ENCODE measurements around the gene REEP3.
"Not testable (repeated sequence)": the region's sequence is repeated elsewhere in the genome, so short reads cannot be mapped to it uniquely, and the experiment has no call there.

DNA sequence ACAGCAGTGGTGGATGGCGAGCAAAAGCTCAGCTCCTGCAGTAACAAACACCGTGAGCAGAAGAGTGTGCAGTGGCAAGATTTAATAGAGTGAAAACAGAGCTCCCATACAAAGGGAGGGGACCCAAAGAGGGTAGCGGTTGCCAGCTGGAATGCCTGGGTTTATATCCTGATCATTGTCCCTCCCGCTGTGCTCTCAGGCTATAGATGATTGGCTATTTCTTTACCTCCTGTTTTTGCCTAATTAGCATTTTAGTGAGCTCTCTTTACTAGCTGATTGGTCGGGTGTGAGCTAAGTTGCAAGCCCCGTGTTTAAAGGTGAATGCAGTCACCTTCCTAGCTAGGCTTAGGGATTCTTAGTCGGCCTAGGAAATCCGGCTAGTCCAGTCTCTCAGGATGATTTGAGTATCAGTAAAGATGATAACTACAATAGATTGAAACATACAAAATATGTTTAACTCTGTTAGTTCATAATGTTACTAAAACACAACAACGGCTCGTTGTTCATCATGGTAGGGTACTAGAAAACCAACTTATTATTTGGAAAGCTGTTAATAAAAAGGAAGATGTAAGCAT, 143.9 kb downstream of the REEP3 start:
- TF ChIP-seq, protein P1, sequence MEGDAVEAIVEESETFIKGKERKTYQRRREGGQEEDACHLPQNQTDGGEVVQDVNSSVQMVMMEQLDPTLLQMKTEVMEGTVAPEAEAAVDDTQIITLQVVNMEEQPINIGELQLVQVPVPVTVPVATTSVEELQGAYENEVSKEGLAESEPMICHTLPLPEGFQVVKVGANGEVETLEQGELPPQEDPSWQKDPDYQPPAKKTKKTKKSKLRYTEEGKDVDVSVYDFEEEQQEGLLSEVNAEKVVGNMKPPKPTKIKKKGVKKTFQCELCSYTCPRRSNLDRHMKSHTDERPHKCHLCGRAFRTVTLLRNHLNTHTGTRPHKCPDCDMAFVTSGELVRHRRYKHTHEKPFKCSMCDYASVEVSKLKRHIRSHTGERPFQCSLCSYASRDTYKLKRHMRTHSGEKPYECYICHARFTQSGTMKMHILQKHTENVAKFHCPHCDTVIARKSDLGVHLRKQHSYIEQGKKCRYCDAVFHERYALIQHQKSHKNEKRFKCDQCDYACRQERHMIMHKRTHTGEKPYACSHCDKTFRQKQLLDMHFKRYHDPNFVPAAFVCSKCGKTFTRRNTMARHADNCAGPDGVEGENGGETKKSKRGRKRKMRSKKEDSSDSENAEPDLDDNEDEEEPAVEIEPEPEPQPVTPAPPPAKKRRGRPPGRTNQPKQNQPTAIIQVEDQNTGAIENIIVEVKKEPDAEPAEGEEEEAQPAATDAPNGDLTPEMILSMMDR (IDR thresholded peaks at IDR 0.05; ENCODE audit: poor library complexity), result not testable (repeated sequence)
- TF ChIP-seq EZH2 (IDR thresholded peaks at IDR 0.05; ENCODE audit: borderline replicate concordance); EZH2phosphoT487 (IDR thresholded peaks at IDR 0.05; ENCODE audit: low read depth, severe bottlenecking, unreplicated experiment): not testable (repeated sequence)
